ENCODE results near the gene MRPL32.

MRPL32 gene

DNA sequence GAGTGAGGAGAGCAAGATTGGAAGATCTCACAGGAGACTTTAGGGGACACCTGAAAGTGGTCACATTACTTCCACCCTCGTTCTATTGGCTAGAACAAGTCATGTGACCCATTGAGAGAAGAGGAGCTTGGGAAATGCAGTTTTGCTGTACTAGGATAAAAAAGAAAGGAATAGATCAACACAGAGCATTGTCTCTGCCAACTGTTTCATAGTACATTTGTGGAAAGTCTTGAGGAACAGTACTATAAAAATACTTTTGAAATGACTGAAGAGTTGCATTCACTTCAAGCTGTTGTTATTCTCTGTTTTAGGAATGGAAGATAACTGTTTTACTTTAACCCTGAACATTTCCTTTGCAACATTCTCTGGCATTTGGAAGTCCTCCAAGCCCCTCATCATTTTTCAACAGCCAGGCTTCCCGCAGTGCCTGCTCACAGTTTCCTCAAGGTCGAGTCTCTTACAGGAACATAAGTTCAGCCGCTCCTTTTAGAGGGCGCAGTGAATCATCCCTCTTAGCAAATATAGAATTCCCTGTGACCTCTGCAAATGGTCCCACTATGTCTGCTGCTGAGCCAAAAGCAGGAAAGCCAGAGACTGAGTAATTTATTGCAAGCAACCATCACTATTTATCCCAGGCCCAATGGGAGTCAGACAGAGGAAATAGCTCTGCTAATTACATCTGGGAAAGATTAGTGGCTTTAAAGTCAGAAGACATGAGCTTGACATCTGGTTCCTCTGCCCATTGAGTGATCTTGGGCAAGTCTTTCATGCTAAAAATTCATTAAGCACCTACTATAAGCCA, 40.7 kb downstream of the MRPL32 start:
- DNase-seq: no peak

DNA sequence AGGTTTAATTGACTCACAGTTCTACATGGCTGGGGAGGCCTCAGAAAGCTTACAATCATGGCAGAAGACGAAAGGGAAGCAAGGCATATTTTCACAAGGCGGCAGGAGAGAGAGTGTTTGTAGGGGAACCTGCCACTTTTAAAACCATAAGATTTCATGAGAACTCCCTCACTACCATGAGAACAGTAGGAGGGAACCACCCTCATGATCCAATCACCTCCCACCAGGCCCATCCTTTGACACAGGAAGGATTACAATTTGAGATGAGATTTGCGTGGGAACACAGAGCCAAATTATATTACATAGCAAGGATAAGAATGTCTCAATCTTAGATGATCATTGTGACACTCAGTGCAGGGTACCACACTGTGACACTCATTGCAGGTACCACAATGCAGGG, 44.2 kb downstream of the MRPL32 start:
- no peak for DNase-seq

DNA sequence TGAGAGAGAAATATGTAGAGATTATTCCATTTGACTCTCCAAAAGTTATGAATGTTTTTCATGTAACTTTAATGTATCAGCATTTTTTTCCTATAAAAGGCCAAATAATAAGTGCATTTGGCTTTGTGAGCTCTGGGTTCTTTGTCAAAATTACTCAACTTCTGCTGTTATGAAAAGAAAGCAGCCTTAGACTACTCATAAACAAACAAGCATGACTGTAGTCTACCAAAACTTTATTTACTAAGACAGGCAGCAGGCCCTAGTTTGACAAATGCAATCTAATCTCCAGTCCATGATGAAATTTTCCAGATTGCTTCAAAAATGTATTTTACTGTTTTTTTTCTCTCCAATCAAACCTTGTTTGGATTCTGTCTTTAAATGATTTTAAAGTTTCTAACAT, 46.3 kb downstream of the MRPL32 start:
- DNase-seq: no peak

- DNase-seq: no peak
These were observed 47.9 kb downstream of the MRPL32 start for GRCh38 chr7:42980084-42980483.

DNA sequence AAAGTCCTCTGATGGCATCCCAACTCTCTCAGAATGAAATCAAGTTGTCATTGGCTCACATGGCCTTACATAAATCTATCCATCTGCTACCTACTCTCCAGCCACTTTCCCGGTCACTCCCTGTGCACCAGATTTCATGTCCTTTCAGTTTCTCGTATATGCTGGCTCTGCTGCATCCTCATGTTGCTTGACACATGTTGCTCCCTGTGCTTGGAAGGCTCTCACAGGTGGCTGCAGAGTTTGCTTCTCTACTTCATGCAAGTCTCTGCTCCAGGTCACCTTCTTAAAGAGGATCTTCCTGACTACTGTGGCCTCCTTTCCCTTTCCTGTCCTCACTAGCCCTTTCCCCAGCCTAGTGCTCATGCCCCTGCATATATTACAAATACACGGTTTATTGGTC, 48.3 kb downstream of the MRPL32 start:
- DNase-seq: no peak

GRCh38 chr7:42981601-42982000, 49.4 kb downstream of the MRPL32 start:
- no peak for DNase-seq

- DNase-seq: no peak
These were observed 50.5 kb downstream of the MRPL32 start for GRCh38 chr7:42982604-42983115.

DNA sequence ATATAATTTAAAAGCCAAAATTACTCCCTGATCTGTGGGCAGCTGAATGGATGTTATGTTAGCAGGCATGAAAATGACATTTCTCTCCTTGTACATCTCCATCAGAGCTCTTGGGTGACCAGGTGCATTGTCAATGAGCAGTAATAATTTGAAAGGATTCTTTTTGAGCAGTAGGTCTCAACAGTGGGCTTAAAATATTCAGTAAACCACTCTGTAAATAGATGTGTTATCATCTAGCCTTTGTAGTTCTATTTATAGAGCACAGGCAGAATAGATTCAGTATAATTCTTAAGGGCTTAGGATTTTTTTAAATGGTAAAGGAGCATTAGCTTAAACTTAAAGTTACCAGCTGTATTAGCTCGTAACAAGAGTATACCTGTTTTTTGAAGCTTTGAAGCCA, 52.0 kb downstream of the MRPL32 start:
- DNase-seq: no peak

DNA sequence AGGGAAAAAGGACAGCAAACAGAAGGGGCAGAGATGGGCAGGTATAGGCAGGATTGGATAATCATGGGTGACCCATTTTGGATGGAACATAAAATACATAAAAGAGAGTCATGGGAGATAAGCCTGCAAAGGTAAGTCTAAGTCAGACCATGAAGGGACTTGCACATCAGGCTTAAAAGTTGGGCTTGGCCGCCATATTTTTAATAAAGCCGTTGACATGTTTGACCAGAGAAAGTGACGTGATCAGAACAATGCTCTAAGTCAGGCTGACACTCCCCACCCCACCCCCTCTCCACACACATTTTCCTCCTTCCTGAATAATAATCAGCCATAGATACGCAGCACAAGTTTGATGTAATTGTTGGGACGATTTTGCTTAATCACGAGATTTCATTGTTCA, 54.0 kb downstream of the MRPL32 start:
- DNase-seq: no peak

DNA sequence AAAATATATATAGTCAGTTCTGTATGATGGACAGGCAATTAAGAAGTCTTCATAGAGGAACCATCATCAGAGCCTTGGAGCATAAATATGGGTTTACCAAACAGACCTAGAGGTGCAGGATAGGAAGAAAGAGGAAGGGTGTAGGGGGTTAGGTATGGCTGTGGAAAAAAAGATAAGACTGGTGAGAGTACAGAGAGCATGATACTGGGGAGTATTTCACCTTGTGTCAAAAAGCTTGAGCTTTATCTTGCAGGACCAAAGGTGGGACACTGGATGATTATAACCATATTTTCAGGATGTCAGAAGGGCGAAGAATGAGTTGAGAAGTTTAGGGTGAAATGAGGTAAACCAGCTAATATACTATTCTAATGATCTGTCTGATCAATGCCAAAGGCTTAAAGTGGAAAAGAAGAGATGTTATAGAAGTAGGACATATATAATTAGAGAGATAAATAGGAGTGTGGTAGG, 54.6 kb downstream of the MRPL32 start:
- DNase-seq: no peak
